Mucosa of gallbladder (tissue), 1 donor: ENCODE data around the gene RAF1. TPM values are rescaled to one million over a fixed set of nuclear protein-coding genes. Genes with fewer than 3 reads are reported as not detected.
A peak's percentile ranks its signal among the peaks of the same experiment; 100 is the strongest.
"Not testable (repeated sequence)": the region's sequence is repeated elsewhere in the genome, so short reads cannot be mapped to it uniquely, and the experiment has no call there.

Experiments
- DNase-seq: peaks from one replicate; pipeline ENCODE4 v3.0.0-alpha.2; 2020; ENCODE audit warnings: low spot score
- total RNA-seq: library from RNA; stranded (reverse); gene quantifications from one replicate; pipeline ENCODE4 v1.2.1, GENCODE V29; 2021
- donor health status: DM: no; HTN: no; CAD: no.

The RAF1 gene
- total RNA-seq, 1 donor from 2014 or later: 79.5 TPM

DNA sequence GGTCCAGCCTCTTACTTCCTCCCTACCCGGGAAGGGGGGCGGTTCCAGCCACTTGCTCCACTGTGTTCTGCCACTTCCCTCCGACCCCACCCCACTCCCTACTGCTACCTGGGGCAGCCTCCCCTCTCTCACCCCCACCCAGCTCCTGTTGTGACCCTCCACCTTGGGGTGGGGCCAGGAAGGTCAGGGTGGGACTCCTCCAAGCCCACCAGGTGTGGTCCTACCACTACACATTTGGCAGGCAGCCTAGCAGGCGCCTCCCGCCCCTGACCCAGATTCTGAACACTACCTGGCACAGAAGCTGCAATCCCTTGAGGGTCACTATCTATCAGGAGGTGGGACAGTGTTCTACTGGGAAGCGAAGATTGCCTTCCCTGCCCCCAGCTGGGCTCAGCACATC lies 13.7 kb upstream of the RAF1 start:
- DNase-seq: no peak

DNA sequence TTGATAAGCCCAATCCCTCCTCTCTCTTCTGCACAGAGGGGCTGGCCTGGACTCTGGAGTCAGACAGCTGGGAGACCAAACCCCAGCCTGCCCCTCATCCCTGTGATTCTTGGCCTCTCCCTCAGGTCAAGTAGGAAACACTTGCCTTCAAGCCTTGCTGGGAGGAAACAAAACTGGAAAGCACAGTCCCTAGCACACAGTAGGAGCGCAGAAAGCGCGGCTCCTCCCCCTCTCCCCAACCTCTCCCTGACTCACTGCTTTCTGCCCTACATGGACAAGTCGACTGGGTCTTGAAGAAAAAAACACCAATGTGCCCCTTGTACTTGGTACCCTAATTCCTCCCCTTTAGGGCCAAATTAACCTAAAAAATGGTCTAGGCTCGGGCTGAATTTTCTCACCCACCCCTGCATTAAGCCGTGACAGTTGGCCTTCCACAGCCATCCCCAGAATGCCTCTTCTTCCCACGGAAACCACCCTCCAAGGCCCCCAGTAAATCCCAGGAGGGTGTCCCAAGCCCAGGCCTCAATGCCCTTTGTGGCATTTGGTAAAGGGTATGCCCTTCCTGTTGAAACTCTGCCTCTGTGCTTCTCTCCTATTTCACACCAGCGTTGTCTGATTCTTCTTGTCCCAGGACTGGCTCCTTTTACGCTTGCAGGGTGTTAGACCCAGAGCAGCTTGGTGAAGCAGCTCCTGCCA lies 11.3 kb upstream of the RAF1 start:
- DNase-seq: no peak

DNA sequence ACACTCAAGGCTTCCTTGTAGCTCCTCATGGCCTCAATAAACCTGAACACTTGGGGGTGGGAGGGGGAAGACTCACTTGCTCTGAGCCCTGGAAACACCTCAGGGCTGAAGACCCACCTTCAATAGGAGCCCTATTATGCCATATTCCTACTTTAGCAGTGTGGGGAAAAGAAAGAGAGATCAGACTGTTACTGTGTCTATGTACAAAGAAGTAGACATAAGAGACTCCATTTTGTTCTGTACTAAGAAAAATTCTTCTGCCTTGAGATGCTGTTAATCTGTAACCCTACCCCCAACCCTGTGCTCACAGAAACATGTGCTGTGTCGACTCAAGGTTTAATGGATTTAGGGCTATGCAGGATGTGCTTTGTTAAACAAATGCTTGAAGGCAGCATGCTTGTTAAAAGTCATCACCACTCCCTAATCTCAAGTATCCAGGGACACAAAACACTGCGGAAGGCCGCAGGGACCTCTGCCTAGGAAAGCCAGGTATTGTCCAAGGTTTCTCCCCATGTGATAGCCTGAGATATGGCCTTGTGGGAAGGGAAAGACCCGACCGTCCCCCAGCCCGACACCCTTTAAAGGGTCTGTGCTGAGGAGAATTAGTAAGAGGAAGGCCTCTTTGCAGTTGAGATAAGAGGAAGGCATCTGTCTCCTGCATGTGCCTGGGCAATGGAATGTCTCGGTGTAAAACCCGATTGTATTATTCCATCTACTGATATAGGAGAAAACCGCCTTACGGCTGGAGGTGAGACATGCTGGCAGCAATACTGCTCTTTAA lies 10.2 kb upstream of the RAF1 start:
- not testable (repeated sequence) for DNase-seq

DNA sequence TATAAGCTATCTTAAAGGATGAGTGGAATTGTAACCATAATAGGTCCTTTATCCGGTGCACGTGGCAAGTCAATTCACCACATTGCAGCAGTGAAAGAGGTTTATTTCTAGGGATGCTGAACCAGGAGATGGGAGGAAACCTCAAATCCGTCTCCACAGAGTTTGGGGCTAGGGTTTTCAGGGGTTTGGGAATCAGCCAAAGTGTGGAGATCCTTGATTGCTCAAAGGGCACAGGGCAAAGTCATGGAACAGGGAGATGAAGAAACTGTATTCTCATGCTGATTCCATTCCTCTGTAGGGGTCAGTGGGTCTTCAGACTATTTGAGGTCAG lies 7.2 kb upstream of the RAF1 start:
- DNase-seq: no peak

DNA sequence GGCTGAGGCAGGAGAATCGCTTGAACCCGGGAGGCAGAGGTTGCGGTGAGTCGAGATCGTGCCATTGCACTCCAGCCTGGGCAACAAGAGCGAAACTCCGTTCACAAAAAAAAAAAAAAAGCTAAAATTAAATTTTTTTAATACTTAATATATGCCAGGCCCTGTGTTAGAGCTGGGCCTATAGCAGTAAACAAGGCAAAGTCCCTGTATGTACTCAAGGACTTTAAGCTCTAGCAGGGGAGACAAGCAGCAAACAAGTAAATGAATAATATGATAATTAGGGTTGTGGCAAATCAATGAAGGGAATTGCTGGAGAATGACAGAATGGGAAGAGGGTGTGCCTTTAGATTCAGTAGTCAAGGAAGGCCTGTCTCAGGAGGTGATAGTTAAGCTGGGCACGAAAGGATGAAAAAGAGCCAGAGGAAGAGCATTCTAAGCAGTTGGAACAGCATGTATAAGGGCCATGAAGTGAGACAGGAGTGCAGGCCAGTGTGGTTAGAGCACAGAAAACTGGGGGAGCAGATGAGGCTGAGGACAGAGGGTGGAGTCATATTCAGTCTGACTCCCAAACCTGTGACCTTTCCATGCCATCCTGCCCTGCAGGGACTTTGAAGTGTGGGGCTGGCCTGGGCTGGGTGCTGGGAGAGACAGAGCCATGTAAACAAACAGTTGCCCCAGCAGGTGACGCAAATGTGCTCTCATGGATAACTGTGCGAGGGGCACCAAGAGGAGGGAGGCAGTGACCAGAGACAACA lies 6.6 kb upstream of the RAF1 start:
- DNase-seq: no peak

DNA sequence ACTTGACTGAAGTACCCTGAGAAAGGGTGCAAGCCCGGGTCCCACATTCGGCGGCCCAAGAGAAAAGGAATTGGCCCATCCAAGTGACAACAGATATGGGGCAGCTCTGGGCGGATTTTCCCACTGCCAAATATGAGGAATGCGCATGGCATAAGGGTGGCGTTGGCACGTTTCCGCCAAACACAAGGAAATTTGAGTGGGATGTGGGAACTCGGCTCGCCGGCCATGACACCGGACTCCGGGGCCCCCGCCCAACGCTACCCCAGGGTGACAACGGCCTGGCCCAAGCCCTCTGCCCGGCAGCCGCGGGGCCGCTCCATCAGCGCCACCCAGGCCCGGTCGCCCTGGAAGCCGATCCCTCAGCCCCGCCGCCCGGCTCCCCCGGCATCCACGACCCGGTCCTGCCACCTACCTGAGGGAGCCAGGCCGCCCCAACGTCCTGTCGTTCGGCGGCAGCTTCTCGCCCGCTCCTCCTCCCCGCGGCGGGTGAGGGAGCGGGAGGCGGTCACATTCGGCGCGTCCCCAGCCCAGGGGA lies 449 bp downstream of the RAF1 start:
- peak; percentile 35 for DNase-seq

DNA sequence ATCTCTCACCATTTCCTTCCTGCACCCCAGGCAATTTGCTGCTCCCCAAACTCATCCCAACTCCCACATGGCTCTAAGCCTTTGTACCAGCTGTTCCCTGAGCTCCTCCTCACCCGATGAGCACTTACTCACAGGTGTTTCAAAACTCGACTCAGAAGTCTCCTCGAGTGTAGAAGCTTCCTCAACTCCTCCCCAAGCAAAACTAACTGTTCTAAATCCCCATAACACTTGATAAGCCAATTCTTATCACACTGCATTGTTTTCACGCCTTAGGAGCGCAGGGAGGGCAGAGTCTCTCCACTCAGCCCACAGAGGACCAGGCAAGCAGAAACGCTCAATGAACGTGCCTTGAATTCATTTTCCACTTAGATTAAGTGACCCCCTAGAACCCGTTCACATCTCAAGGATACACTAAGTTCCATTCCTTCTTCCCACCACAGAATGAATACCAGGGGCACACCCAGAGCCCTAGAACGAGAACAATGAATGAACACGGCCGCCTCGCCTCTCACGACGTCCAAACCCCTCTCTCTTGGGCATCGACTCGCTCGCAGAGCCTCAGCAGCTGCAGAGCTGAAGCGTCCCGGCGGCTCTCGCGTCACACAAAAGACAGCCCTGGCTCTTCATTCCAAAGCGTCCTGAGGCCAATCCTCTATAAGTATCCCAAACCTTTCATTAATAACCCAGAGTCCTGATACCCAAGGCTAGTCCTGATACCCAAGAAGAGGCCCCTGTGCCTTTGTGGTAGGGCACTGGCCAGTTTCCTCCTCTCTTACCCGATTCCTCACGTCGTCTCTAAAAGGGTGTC lies 1.1 kb downstream of the RAF1 start:
- DNase-seq: no peak

DNA sequence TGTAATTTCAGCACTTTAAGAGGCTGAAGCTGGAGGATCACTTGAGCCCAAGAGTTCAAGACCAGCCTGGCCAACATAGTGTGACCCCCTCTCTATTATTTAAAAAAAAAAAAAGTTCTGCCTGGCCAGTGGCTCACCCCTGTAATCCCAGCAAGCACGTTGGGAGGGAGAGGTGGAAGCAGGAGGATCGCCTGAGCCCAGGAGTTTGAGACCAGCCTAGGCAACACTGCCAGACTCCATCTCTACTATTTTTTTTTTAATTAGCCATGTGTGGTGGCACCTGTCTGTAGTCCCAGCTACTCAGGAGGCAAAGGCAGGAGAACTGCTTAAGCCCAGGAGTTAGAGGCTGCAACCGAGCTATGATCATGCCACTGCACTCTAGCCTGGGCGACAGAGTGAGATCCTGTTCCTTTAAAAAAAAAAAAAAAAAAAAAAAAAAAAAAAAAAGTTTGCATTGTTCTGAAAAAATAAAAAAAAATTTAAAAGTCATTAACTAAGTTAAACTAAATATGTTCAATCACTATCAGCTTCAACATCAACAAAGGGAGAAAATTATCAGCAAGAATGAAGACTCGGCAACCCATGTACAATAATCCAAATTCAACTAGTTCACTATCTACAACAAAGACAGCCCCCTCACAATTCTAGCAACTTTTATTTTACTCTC lies 1.9 kb downstream of the RAF1 start:
- DNase-seq: no peak

DNA sequence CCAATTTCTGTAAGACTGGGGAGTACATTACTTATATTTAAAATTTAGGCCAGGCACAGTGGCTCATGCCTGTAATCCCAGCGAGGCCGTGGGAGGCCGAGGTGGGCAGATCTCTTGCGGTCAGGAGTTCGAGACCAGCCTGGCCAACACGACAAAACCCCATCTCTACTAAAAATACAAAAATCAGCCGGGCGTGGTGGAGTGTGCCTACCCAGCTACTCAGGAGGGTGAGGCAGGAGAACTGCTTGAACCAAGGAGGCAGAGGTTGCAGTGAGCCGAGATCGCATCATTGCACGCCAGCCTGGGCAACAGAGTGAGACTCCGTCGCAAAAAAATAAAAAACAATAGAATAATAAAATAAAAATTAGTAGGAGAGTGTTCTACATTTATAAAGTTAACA lies 2.5 kb downstream of the RAF1 start:
- not testable (repeated sequence) for DNase-seq

DNA sequence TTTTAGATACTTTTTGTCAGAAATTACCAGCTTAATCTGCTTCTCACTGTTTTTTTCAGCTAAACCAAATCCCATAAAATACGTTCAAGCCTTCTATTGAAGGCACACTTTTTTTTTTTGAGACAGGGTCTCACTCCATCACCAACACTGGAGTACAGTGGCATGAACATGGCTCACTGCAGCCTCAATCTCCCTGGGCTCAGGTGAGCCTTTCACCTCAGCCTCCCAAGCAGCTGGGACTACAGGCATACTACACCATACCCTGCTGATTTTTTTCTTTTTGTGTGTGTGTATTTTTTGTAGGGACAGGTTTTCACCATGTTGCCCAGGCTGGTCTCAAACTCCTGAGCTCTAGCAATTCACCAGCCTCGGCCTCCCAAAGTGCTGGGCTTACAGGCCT lies 3.7 kb downstream of the RAF1 start:
- DNase-seq: no peak

DNA sequence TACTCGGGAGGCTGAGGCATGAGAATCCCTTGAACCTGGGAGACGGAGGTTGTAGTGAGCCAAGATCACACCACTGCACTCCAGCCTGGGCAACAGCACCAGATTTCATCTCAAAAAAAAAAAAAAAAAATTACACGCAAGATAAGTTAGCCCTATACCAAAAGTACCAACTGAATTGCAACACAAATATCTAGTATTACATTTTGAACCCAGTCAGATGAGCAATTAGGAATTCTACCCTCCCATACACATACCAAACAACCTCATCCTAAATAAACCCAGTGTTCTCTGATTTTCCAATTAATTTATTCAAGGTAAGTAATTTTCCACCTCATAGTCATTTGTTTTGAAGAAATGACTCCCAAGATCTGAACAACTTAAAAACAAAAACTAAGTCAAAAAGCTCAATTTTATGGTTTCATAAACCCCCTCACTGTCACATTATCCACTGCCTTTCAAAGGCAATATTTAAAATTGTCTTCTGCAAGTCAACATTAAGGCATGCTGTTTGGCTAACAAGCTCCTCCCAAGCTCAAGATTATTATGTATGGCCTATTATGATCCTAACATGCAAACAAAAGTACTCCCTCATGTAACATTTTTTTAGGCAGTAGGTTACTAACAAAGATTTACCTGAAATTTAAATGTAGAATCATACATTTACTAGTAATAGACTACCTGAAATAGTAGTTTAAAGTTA lies 4.5 kb downstream of the RAF1 start:
- no peak for DNase-seq

DNA sequence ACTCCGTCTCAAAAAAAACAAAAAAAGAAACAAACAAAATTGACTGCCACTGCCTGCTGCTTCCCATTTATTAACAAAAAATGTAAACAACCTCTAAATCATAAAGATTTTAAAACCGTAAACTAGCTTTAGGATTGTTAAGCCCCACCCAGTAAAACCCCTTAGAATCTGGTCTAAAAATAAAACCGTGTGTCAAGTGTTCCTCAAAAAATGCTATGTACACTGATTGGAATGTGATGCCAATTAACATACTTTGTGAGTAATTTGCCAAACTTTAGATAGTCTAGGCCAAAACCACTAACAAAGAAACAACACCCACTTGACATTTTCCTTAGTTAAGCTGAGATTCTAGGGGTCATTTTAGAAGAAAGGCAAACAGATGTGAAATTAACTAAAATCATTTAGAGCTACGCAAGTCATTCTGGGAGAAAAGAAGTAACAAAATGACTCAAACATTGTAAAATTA lies 5.3 kb downstream of the RAF1 start:
- DNase-seq: no peak

DNA sequence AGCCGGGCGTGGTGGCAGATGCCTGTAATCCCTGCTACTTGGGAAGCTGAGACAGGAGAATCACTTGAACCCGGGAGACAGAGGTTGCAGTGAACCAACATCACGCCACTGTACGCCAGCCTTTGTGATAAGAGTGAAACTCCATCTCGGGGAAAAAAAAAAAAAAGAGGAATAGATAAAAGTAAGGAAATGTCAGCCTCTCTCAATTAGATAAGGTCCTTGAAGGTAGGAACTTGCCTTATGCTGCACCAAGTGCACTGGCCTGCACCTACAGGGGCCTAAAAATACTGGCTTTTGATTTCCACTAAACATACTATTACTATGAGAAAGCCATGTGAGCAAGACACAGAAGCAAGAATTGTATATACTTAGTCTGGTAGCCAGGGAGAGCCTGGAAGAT lies 7.1 kb downstream of the RAF1 start:
- no peak for DNase-seq

DNA sequence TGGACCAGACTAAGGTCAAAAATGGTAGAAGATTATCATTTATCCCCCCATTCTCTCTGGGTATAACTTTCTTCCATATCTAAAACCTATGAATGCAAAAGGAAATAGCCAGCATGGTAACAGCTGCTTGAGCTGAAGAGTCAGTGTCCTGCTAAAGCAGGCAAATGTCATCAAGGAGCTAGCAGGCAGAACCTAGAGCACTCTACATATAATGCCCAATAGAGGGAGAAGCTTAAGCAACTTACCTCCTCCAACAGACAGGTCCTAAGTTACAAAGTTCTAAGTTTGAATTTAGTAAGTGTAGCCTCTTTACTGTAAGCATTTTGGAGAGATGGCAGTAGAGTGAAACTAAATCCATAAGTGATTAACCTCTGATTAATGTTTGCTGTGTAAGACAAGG lies 7.7 kb downstream of the RAF1 start:
- DNase-seq: no peak

DNA sequence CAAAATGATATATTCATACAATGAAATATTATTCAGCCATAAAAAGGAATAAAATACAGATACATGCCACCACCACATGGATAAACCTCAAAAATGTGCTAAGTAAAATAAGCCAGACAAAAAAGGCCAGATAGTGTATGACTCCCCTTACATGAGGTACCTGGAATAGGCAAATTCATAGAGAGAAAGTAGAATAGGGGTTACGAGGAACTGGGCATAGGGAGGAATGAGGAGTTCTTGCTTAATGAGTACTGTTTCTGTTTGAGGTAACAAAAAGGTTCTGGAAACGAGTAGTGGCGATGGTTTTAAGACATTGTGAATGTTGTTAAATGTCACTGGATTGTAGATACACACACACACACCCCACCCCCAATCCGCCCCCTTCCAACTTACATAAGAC lies 8.2 kb downstream of the RAF1 start:
- DNase-seq: no peak

DNA sequence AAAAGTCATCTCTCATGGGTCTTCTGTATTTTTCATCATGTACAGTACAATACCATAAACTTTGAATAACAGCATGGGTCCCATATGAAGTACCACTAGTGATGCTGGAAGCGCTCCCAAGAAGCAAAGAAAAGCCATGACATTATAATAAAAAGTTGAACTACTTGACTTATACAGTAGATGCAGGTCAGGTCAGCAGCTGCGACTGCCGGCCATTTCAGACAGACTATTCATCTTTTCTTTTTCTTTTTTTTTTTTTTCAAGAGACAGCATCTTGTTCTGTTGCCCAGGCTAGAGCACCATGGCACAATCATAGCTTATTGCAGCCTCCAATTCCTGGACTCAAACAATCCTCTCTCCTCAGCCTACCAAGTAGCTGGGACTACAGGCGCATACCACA lies 10.2 kb downstream of the RAF1 start:
- DNase-seq: no peak

DNA sequence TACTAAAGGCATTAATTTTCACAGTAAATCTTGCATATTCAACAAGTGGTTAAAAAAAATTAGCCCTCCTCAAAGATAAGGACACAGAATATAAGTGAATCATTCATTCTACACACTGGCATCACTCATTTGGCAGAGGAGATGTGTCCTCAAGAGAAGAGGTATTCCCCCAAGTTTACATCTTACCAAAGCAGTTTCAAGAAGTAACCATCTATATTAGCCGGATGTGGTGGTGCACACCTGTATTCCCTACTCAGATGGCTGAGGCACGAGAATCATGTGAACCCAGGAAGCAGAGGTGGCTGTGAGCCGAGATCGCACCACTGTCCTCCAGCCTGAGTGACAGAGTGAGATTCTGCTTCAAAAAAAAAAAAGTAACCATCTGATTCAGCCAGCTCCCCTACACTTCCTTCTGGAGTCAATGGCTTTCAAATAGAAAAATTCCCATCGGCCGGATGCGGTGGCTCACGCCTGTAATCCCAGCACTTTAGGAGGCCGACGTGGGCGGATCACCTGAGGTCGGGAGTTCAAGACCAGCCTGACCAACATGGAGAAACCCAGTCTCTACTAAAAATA lies 15.4 kb downstream of the RAF1 start:
- DNase-seq: no peak

DNA sequence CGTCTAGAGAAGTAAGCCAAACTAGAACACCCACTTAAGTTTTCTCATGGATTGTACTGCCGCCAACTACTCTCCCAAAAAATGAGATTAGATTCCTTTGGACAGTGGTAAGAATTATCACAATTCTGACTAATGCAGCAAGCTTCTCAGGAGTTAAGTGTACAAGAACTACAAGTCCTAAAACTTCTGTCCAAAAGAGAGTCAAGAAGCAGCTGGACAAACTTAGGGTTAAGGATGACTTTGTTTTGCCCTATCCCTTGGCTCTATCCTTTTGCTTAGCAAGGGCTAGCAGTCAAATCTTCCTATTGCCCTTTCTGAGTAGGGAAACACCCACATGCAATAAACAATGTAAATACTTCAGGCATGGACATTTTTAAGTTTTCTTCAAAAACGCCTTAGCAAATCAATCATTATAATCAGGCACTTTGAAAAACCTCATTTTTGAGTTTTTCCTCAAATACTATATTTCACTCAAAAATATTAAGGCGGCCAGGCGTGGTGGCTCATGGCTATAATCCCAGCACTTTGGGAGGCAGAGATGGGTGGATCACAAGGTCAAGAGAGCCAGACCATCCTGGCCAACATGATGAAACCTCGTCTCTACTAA lies 19.5 kb downstream of the RAF1 start:
- no peak for DNase-seq

DNA sequence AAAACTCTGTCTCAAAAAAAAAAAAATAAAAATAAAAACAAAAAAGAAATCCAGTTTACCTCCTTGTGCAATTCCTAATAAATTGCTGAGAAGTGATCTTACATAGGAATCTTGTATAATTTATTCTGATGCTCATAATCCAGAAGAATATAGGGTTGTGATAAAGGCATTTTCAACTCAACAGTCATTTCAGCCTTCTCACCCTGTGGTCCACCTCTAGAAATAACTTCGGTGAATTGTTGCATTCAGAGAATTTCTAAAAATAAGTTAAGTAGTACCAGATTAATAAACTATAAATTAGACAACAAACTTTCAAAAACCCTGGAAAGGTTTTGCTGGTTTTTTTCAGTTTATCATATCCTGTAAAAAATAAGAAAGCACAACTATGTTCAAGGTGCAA lies 20.2 kb downstream of the RAF1 start:
- DNase-seq: no peak

DNA sequence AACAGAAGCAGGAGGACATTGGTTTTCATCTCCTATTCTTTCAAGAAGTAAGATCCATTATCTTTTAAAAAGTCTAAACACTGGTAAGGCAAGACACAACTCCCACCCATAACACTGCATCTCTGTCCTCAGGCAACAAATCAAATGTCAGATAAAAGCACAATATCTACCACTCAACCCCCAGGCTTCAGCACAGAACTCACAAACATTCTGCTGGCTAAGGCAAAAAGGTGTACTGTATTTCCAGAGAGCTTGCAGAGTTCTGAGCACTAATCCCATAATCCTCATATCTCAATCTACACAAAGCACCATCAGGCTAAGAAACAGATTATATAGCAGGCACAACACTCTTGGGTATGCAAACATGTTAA lies 20.9 kb downstream of the RAF1 start:
- no peak for DNase-seq
